Colonic mucosa (tissue), 4 donors: ENCODE data around the gene FZD1. TPM values are rescaled to one million over a fixed set of nuclear protein-coding genes. Genes with fewer than 3 reads are reported as not detected.

Experiments
- DNase-seq: peaks from one replicate; pipeline ENCODE4 v3.0.0-alpha.2; 2020
- H3K27ac ChIP-seq: fragments of 200-600 bp; one replicate; pipeline ENCODE4 v1.8.0; 2021
- H3K27me3 ChIP-seq: fragments of 200-600 bp; one replicate; pipeline ENCODE4 v1.8.0; 2021
- H3K36me3 ChIP-seq: fragments of 200-600 bp; one replicate; pipeline ENCODE4 v1.8.0; 2021
- H3K4me1 ChIP-seq: fragments of 200-600 bp; one replicate; pipeline ENCODE4 v1.8.0; 2021; ENCODE audit warnings: mild to moderate bottlenecking
- H3K4me3 ChIP-seq: fragments of 200-600 bp; one replicate; pipeline ENCODE4 v1.8.0; 2021
- H3K9ac ChIP-seq, 2 donors: one replicate each; pipeline ENCODE4 v1.7.0; 2013; ENCODE audit warnings: control low read depth in 2 of 2, low read depth in 2 of 2, low read length in 2 of 2
- H3K9me3 ChIP-seq: fragments of 200-600 bp; one replicate; pipeline ENCODE4 v1.8.0; 2021
- intact Hi-C: fragments of 100-400 bp; cut with DNase I; formaldehyde crosslinking; loops from one replicate; pipeline ENCODE4 v1.14.1; 2022
- total RNA-seq, 2 donors: library from RNA; stranded (reverse); fragmentation: NEBNext Ultra II Directional in 1 of 2; extraction: Animal tissue kit (Norgen Biotek cat#: 25700) in 1 of 2; gene quantifications; one replicate each; pipeline ENCODE4 v1.2.1, GENCODE V29; 2021
- TF ChIP-seq, protein P1 (sequence below): fragments of 200-600 bp; IDR thresholded peaks from one replicate; pipeline ENCODE4 v1.8.0; 2022; ENCODE audit warnings: antibody characterized with exemption, mild to moderate bottlenecking
- donor health status: healthy.
- donor health status: DM: no; HTN: no; CAD: no.
- donor health status: DM: no; HTN: no; CAD: no.

The FZD1 gene
- total RNA-seq, 2 donors from 2014 or later = 8.1 to 9.8 TPM

GRCh38 chr7:91319351-91319750, 55.1 kb downstream of the FZD1 start:
- Histone ChIP-seq H3K27ac (no peak overlapping the region), H3K9ac (no peak overlapping the region), H3K27me3 (no peaks in the 10 kb centered on the region), H3K36me3 (no peaks in the 10 kb centered on the region), H3K9me3 (no peaks in the 10 kb centered on the region), H3K4me3 (no peak overlapping the region), H3K4me1 (no peaks in the 10 kb centered on the region)
- no peak for DNase-seq
- TF ChIP-seq, protein P1, sequence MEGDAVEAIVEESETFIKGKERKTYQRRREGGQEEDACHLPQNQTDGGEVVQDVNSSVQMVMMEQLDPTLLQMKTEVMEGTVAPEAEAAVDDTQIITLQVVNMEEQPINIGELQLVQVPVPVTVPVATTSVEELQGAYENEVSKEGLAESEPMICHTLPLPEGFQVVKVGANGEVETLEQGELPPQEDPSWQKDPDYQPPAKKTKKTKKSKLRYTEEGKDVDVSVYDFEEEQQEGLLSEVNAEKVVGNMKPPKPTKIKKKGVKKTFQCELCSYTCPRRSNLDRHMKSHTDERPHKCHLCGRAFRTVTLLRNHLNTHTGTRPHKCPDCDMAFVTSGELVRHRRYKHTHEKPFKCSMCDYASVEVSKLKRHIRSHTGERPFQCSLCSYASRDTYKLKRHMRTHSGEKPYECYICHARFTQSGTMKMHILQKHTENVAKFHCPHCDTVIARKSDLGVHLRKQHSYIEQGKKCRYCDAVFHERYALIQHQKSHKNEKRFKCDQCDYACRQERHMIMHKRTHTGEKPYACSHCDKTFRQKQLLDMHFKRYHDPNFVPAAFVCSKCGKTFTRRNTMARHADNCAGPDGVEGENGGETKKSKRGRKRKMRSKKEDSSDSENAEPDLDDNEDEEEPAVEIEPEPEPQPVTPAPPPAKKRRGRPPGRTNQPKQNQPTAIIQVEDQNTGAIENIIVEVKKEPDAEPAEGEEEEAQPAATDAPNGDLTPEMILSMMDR = no peak
- intact Hi-C loops = no loop called here

GRCh38 chr7:91320366-91321078, 56.3 kb downstream of the FZD1 start:
- H3K27me3 ChIP-seq = no peaks in the 10 kb centered on the region
- H3K36me3 ChIP-seq = no peaks in the 10 kb centered on the region
- TF ChIP-seq, protein P1 = no peak
- H3K9ac ChIP-seq = no peak overlapping the region
- no peak for DNase-seq
- H3K27ac ChIP-seq = no peak overlapping the region
- H3K9me3 ChIP-seq = no peaks in the 10 kb centered on the region
- no peaks in the 10 kb centered on the region for H3K4me1 ChIP-seq
- intact Hi-C loops = no loop called here
- no peak overlapping the region for H3K4me3 ChIP-seq
